ENCODE measurements around the gene LIPT2. TPM values are rescaled to one million over a fixed set of nuclear protein-coding genes. Genes with fewer than 3 reads are reported as not detected.

LIPT2 gene
- total RNA-seq, 1 donor from 2014 or later = 1.4 TPM

GRCh38 chr11:74493791-74494630 lies 487 bp upstream of the LIPT2 start:
- Mint-ChIP-seq H3K36me3 (ENCODE audit: low read depth) (peaks cover 13% of the 10 kb centered on the region), H3K9me3 (ENCODE audit: low read depth) (peaks cover 15% of the 10 kb centered on the region), H3K4me1 (ENCODE audit: low read depth) (peaks cover 13% of the 10 kb centered on the region), H3K4me3 (ENCODE audit: unreplicated experiment) (peak overlapping the region; percentile 80), H3K27ac (ENCODE audit: unreplicated experiment) (peak overlapping the region; percentile 59), H3K27me3 (ENCODE audit: low read depth) (no peaks in the 10 kb centered on the region)
- peak; percentile 6 for TF ChIP-seq CTCF (IDR thresholded peaks at IDR 0.05)
- no peak for DNase-seq (ENCODE audit: low spot score)

DNA sequence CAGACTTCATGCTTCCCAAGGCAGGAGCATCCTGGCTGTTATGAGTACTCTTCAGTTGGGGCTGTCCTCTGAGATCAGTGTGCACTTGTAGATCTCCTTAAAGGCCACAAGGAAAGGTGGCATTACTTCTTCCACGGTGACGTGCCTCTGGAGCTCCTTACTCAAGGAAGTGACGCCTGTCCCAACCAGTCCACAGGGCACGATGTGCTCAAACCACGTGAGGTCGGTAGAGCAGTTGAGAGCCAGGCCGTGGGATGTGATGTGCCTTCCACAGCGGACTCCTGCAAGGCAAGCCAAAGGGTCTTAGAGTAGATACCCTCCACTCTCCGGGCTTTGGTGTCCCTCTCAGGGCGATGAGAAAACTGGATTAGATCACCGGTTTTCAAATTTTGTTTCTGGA lies 1.4 kb downstream of the LIPT2 start:
- Mint-ChIP-seq H3K36me3 (ENCODE audit: low read depth) (peaks cover 10% of the 10 kb centered on the region), H3K9me3 (ENCODE audit: low read depth) (peaks cover 9% of the 10 kb centered on the region), H3K27ac (ENCODE audit: unreplicated experiment) (no peak overlapping the region), H3K27me3 (ENCODE audit: low read depth) (no peaks in the 10 kb centered on the region), H3K4me1 (ENCODE audit: low read depth) (peaks cover 13% of the 10 kb centered on the region), H3K4me3 (ENCODE audit: unreplicated experiment) (peak overlapping the region; percentile 80)
- DNase-seq (ENCODE audit: low spot score) = no peak
- TF ChIP-seq CTCF (IDR thresholded peaks at IDR 0.05) = no peak

- Mint-ChIP-seq H3K36me3 (ENCODE audit: low read depth) (peaks cover 3% of the 10 kb centered on the region), H3K27ac (ENCODE audit: unreplicated experiment) (no peak overlapping the region), H3K9me3 (ENCODE audit: low read depth) (peaks cover 3% of the 10 kb centered on the region), H3K4me3 (ENCODE audit: unreplicated experiment) (no peak overlapping the region), H3K4me1 (ENCODE audit: low read depth) (peaks cover 13% of the 10 kb centered on the region), H3K27me3 (ENCODE audit: low read depth) (no peaks in the 10 kb centered on the region)
- no peak for DNase-seq (ENCODE audit: low spot score)
- no peak for TF ChIP-seq CTCF (IDR thresholded peaks at IDR 0.05)
These were observed 2.6 kb downstream of the LIPT2 start for GRCh38 chr11:74490941-74491340.

GRCh38 chr11:74487875-74488274 lies 5.6 kb downstream of the LIPT2 start:
- no peak for DNase-seq (ENCODE audit: low spot score)
- H3K27ac Mint-ChIP-seq (ENCODE audit: unreplicated experiment) = no peak overlapping the region
- peak; percentile 37 for TF ChIP-seq CTCF (IDR thresholded peaks at IDR 0.05)
- no peaks in the 10 kb centered on the region for H3K27me3 Mint-ChIP-seq (ENCODE audit: low read depth)
- H3K4me1 Mint-ChIP-seq (ENCODE audit: low read depth) = peaks cover 6% of the 10 kb centered on the region
- H3K36me3 Mint-ChIP-seq (ENCODE audit: low read depth) = no peaks in the 10 kb centered on the region
- H3K9me3 Mint-ChIP-seq (ENCODE audit: low read depth) = no peaks in the 10 kb centered on the region
- H3K4me3 Mint-ChIP-seq (ENCODE audit: unreplicated experiment) = no peak overlapping the region

DNA sequence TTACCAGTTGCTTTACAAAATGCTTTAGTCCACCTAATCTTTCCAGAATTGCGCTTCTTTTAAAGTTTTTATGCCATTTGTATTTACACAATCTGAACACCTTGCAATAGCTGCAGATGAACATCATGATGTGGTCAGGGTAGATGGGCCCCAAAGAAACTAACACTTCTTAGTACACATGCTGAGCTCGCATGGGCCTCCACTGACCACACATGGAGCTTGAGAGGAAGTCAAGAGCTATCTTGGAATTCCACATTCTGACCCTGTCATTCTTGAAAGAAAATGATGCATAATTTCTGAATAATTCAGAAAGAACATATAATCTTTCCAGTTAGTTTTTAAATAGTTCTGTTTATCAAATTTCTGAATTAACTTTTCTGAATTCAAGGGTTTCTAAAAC lies 7.7 kb downstream of the LIPT2 start:
- TF ChIP-seq CTCF (IDR thresholded peaks at IDR 0.05) = no peak
- DNase-seq (ENCODE audit: low spot score) = no peak
- H3K36me3 Mint-ChIP-seq (ENCODE audit: low read depth) = no peaks in the 10 kb centered on the region
- H3K4me3 Mint-ChIP-seq (ENCODE audit: unreplicated experiment) = no peak overlapping the region
- H3K9me3 Mint-ChIP-seq (ENCODE audit: low read depth) = no peaks in the 10 kb centered on the region
- H3K4me1 Mint-ChIP-seq (ENCODE audit: low read depth) = no peaks in the 10 kb centered on the region
- no peak overlapping the region for H3K27ac Mint-ChIP-seq (ENCODE audit: unreplicated experiment)
- H3K27me3 Mint-ChIP-seq (ENCODE audit: low read depth) = no peaks in the 10 kb centered on the region

Data from chondrocyte (in vitro differentiated cells).